DMS114 treated with DMSO at 0.1 percent for 48 hours (cell line): ENCODE results near the gene DEPDC7.
"Not testable (repeated sequence)": the region's sequence is repeated elsewhere in the genome, so short reads cannot be mapped to it uniquely, and the experiment has no call there.

Source experiments
- DNase-seq: peaks from one replicate; lab custom pipeline; 2025; ENCODE audit not compliant: unreplicated experiment; lab: John Stamatoyannopoulos, UW

The DEPDC7 gene

GRCh38 chr11:33021937-33022336 lies 6.3 kb downstream of the DEPDC7 start:
- no peak for DNase-seq

GRCh38 chr11:33025339-33025722 lies 9.7 kb downstream of the DEPDC7 start:
- DNase-seq: no peak

GRCh38 chr11:33027233-33027632 lies 11.6 kb downstream of the DEPDC7 start:
- DNase-seq: no peak

GRCh38 chr11:33027846-33028536 lies 12.3 kb downstream of the DEPDC7 start:
- no peak for DNase-seq

GRCh38 chr11:33028537-33028914 lies 12.8 kb downstream of the DEPDC7 start:
- DNase-seq: no peak

GRCh38 chr11:33029218-33029617 lies 13.5 kb downstream of the DEPDC7 start:
- not testable (repeated sequence) for DNase-seq

GRCh38 chr11:33033493-33033892 lies 17.8 kb downstream of the DEPDC7 start:
- no peak for DNase-seq

GRCh38 chr11:33035011-33035410 lies 19.3 kb downstream of the DEPDC7 start:
- DNase-seq: no peak

GRCh38 chr11:33039274-33040032 lies 23.8 kb downstream of the DEPDC7 start, which contains the start of gene TCP11L1:
TSS of gene TCP11L1 (plus strand) at chr11:33039572. CDS start at chr11:33043774, 4,202 bp downstream.
- DNase-seq: peak; percentile 73

- DNase-seq: peak; percentile 20
Measured at GRCh38 chr11:33040033-33040861, 24.6 kb downstream of the DEPDC7 start.

GRCh38 chr11:33040862-33041453 lies 25.3 kb downstream of the DEPDC7 start:
- DNase-seq: no peak

GRCh38 chr11:33043221-33043830 lies 27.6 kb downstream of the DEPDC7 start:
- DNase-seq: no peak

- no peak for DNase-seq
Measured at GRCh38 chr11:33044285-33044756, 28.6 kb downstream of the DEPDC7 start.

GRCh38 chr11:33045551-33046255 lies 30.0 kb downstream of the DEPDC7 start:
- no peak for DNase-seq

GRCh38 chr11:33048701-33049100 lies 33.0 kb downstream of the DEPDC7 start:
- DNase-seq: not testable (repeated sequence)

- DNase-seq: not testable (repeated sequence)
Measured at GRCh38 chr11:33049565-33050408, 34.1 kb downstream of the DEPDC7 start.

GRCh38 chr11:33052231-33052630 lies 36.6 kb downstream of the DEPDC7 start:
- no peak for DNase-seq

GRCh38 chr11:33055375-33055774 lies 39.7 kb downstream of the DEPDC7 start:
- DNase-seq: no peak

GRCh38 chr11:33057284-33057683 lies 41.6 kb downstream of the DEPDC7 start:
- no peak for DNase-seq
